ENCODE results near the gene CNN1.
"Not testable (repeated sequence)": the region's sequence is repeated elsewhere in the genome, so short reads cannot be mapped to it uniquely, and the experiment has no call there.

CNN1 gene

DNA sequence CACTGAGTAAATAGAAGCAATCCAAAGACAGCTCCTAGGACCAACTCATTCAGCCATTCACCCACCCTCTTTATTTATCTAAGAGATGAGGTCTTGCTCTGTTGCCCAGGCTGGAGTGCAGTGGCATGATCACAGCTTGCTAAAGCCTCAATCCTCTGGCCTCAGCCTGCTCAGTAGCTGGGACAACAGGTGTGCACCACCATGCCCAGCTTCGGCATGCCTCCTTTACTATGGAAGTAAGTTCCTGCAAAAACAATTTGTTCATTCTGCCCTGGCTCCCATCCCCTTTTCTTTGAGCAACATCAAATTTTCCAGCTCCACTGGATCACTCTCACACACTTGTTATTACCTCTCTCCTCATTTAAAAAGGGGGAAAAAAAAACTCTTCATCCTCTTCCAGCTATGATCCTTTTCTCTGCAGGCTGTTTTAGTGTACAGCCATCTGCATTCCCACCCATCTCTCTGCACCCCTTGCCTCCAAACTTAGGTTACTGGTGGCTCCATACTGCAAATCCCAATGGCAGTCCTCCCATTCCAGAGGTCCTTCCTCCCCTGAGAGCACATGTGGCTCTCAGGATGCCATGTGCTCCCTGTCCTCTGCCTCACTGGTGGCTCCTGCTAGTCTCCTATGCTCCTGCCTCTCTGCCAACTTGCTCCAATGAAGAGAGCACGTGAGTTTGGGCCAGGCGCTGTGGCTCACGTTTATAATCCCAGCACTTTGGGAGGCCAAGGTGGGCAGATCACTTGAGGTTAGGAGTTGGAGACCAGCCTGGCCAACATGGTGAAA lies 18.2 kb downstream of the CNN1 start:
- no peak for FAIRE-seq
- TF ChIP-seq, protein P1, sequence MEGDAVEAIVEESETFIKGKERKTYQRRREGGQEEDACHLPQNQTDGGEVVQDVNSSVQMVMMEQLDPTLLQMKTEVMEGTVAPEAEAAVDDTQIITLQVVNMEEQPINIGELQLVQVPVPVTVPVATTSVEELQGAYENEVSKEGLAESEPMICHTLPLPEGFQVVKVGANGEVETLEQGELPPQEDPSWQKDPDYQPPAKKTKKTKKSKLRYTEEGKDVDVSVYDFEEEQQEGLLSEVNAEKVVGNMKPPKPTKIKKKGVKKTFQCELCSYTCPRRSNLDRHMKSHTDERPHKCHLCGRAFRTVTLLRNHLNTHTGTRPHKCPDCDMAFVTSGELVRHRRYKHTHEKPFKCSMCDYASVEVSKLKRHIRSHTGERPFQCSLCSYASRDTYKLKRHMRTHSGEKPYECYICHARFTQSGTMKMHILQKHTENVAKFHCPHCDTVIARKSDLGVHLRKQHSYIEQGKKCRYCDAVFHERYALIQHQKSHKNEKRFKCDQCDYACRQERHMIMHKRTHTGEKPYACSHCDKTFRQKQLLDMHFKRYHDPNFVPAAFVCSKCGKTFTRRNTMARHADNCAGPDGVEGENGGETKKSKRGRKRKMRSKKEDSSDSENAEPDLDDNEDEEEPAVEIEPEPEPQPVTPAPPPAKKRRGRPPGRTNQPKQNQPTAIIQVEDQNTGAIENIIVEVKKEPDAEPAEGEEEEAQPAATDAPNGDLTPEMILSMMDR (IDR thresholded peaks at IDR 0.05; ENCODE audit: insufficient read depth, missing control alignments) = no peak
- DNase-seq (ENCODE audit: insufficient read length, low spot score) = no peak

DNA sequence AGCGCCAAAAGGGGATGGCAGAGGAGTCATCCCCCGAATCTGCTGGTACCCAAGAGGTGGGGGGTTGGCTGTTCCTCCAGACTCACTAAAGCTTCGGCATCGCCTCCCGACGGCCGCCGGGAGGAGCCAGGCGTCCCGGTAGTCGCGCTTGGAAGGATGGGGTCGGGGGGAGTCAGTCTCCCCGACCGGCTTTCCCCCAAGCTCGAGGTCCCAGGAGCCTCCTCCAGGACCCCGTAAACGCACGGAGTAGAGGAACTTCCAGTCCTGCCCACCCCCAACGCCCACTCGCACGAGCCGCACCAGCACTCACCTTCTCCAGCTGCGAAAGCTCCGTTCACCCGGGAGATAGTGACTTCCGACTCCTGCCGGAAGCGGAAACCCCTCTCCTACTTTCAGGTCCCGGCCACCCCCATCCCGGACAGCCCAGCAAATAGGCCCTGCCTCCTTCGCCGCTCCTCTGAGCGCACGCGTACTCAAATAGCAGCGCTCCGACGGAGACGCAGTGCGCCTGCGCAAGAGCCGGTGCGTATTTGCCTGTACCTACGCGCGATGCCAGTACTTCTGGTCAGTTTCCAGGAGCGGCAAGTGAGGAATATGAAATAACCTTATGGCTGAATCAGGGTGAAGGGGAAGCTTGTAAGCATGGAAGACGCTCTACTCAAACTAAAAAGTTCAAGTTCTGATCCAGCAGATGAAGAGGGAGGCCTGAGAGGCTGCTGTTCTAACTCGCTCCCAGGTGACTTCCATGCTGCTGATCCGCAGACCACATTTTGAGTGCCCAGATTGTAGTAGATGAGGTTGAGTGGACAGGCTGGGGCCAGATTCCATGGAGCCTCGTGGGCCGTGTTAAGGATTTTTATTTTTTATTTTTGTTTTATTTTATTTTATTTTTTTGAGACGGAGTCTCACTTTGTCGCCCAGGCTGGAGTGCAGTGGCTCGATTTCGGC lies 20.5 kb downstream of the CNN1 start, which contains the start of gene ELOF1:
Gene ELOF1 (minus strand): TSS at position 350 of the 948 bp plus-strand sequence. CDS start 4,883 bp downstream, outside the sequence.
- peak; percentile 99 for DNase-seq (ENCODE audit: insufficient read length, low spot score)
- TF ChIP-seq, protein P1 (IDR thresholded peaks at IDR 0.05; ENCODE audit: insufficient read depth, missing control alignments) = no peak
- FAIRE-seq = no peak

DNA sequence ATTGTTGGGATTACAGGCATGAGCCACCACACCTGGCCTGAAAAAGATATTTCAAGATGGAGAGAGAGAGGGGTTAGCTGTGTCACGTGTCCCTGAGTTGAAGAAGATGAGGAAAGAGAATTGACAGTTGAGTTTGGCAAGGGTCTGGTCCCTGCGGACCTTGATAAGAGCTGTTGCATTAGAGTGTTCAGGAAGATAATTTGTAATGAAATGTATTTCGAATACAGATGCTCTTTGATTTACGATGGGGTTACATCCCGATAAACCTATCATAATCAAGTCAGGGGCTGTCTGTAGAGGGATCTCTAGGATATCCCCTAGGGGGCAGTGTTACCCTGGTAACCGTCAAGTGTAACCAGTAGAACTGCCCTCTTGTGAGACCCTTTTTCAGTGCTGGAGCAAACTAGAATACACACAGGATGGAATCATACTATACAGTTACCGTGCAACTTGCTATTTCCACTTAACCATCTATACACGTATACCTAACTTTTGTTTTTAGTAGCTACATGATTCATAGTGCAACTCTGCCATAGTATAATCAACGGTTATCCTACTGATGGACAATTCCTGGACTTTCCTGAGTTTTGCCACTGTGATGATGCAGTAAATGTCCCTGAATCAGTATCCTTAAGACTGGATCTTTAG lies 21.9 kb downstream of the CNN1 start:
- DNase-seq (ENCODE audit: insufficient read length, low spot score) = no peak
- TF ChIP-seq, protein P1 (IDR thresholded peaks at IDR 0.05; ENCODE audit: insufficient read depth, missing control alignments) = peak; percentile 67
- FAIRE-seq = no peak

DNA sequence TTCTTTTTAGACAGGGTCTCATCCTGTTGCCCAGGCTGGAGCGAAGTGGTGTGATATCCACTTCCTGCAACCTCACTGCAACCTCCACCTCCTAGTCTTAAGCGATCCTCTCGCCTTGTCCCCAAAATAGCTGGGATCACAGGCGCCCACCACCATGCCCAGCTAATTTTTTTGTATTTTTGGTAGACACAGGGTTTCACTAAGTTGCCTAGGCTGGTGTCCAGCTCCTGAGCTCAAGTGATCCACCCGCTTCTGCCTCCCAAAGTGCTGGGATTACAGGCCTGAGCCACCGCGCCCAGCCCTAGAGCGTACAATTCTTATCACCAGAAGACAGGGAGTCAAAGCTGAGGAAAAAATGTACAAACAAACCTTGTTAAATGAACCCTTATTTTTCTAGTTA lies 24.9 kb downstream of the CNN1 start:
- DNase-seq (ENCODE audit: insufficient read length, low spot score) = no peak
- no peak for FAIRE-seq

DNA sequence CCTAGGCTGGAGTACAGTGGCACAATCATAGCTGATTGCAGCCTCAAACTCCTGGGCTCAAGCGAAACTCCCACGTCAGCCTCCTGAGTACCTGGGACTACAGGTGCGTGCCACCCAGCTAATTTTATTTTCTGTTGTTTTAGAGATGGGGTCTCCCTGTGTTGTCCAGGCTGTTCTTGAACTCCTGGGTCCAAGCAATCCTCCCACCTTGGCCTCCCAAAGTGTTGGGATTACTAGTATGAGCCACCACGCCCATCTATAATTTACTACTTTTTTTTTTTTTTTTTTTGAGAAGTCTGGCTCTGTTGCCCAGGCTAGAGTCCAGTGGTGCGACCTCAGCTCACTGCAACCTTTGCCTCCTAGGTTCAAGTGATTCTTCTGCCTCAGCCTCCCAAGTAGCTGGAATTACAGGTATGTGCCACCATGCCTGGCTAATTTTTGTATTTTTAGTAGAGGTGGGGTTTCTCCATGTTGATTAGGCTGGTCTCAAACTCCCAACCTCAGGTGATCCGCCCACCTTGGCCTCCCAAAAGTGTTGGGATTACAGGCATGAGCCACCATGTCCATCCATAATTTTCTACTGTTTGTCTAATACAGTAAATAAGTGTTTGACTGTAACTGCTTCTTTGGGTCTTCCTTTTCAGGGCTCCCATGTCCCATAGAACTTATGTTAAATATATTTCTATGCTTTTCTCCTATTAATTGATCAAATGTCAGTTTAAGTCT lies 25.6 kb downstream of the CNN1 start:
- DNase-seq (ENCODE audit: insufficient read length, low spot score); FAIRE-seq: not testable (repeated sequence)

More for the DNA sequence above, 24.9 kb downstream of the CNN1 start:
- TF ChIP-seq, protein P1 (IDR thresholded peaks at IDR 0.05; ENCODE audit: insufficient read depth, missing control alignments) = no peak

DNA sequence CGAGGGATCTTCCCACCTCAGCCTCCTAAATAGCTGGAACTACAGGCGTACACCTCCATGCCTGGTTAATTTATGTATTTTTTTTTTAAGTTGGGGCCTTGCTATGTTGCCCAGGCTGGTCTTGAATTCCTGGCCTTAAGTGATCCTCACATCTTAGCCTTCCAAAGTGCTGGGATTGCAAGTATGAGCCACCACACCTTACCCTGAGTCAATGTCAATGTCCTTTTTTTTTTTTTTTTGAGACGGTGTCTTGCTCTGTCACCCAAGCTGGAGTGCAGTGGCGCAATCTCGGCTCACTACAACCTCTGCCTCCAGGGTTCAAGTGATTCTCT lies 27.0 kb downstream of the CNN1 start:
- FAIRE-seq; DNase-seq (ENCODE audit: insufficient read length, low spot score): not testable (repeated sequence)

DNA sequence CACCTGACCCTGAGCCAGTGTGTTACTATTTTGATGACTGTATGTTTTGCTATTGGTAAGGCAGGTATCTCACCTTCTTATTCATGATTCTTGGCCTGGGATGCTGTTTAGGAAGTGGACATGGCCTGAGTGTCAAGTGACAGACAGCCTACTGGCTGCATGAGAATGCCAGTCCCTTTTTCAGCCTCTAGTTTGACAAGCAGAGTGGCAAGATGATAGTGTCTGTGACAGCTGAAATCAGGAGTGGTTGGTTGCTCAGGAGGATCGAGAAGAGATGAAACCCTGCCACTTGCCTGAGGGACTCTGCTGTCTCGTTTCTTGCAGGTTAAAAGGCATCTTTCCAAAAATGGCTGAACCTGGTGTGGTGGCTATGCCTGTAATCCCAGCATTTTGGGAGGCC lies 27.5 kb downstream of the CNN1 start:
- no peak for DNase-seq (ENCODE audit: insufficient read length, low spot score)
- no peak for FAIRE-seq
- TF ChIP-seq, protein P1 (IDR thresholded peaks at IDR 0.05; ENCODE audit: insufficient read depth, missing control alignments) = no peak
